GM23338 (cell line): ENCODE data around the gene TTYH3.

ENCODE experiments used
- CREB1 ChIP-seq: fragments of 250-450 bp; sonication (Bioruptor Pico); IDR thresholded peaks from 2 replicates; pipeline ENCODE4 v1.5.0; 2020; ENCODE audit warnings: low read depth, mild to moderate bottlenecking, moderate library complexity
- EZH2phosphoT487 ChIP-seq: fragments of 200-600 bp; sonication (generic); IDR thresholded peaks from one replicate; pipeline ENCODE4 v1.8.1; 2018; ENCODE audit warnings: antibody characterized with exemption; ENCODE audit not compliant: unreplicated experiment
- REST ChIP-seq: IDR thresholded peaks from one replicate; pipeline ENCODE4 v1.6.1; 2018; ENCODE audit warnings: antibody characterized with exemption; ENCODE audit not compliant: unreplicated experiment
- TF ChIP-seq, protein P1 (sequence below), 2 experiments: fragments of 200-600 bp in 1 of 2; sonication (generic) in 1 of 2; conservative IDR thresholded peaks; 2 replicates each; pipeline versions ENCODE4 v1.5.1 to v1.6.1; 2016 to 2017; ENCODE audit warnings: antibody characterized with exemption in 2 of 2, low read depth in 2 of 2, mild to moderate bottlenecking in 2 of 2, moderate library complexity in 1 of 2

DNA sequence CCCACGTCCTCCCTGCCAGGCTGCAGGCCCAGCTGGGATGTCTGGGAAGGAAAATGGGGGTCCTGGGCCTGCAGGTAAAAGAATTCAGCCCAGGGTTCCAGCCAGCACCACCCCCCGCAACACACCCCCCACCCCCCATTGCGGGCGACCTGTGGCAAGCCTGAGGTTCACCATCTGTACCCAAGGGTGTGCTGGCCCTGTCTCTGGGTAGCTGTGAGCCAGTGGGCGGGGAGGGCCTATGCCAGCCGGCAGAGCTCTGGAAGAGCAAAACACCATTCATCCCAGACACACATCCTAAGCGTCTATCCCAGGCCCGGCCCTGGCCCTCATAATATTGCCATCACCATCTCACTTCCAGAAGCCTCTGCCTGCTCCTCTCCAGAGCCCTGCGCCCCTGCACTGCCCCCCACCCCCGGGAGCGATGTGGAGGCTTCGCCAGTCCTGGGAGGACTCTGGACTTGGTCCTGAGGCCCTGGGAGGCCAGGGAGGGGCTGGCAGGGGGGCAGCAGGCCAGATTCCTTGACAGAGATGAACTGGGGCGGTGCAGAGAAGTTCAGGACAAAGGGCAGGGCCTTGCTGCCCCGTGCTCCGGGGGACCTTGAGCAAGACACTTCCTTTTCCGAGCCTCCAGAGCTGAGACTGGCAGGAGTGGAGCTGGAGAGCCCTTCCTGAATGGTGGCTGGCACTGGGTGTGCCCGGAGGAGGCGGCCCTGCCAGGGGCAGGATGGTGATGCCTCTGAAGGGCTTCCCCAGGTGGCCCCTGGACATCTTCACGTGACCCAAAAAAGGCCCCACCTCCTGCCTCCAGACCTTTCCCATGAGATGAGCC is 8.7 kb upstream of the TTYH3 start:
- no peak for TF ChIP-seq CREB1 (CRISPR knock-in tag)
- TF ChIP-seq EZH2phosphoT487: no peak
- no peak for TF ChIP-seq REST
- TF ChIP-seq, protein P1, sequence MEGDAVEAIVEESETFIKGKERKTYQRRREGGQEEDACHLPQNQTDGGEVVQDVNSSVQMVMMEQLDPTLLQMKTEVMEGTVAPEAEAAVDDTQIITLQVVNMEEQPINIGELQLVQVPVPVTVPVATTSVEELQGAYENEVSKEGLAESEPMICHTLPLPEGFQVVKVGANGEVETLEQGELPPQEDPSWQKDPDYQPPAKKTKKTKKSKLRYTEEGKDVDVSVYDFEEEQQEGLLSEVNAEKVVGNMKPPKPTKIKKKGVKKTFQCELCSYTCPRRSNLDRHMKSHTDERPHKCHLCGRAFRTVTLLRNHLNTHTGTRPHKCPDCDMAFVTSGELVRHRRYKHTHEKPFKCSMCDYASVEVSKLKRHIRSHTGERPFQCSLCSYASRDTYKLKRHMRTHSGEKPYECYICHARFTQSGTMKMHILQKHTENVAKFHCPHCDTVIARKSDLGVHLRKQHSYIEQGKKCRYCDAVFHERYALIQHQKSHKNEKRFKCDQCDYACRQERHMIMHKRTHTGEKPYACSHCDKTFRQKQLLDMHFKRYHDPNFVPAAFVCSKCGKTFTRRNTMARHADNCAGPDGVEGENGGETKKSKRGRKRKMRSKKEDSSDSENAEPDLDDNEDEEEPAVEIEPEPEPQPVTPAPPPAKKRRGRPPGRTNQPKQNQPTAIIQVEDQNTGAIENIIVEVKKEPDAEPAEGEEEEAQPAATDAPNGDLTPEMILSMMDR (conservative IDR thresholded peaks at IDR 0.05; ENCODE audit: low read depth in 2 of 2): no peak
